ENCODE measurements around the gene TRUB2. TPM values are rescaled to one million over a fixed set of nuclear protein-coding genes. Genes with fewer than 3 reads are reported as not detected.
A peak's percentile ranks its signal among the peaks of the same experiment; 100 is the strongest.
"Not testable (repeated sequence)": the region's sequence is repeated elsewhere in the genome, so short reads cannot be mapped to it uniquely, and the experiment has no call there.

The TRUB2 gene
- total RNA-seq, 1 experiment from 2014 or later: 19.2 TPM

DNA sequence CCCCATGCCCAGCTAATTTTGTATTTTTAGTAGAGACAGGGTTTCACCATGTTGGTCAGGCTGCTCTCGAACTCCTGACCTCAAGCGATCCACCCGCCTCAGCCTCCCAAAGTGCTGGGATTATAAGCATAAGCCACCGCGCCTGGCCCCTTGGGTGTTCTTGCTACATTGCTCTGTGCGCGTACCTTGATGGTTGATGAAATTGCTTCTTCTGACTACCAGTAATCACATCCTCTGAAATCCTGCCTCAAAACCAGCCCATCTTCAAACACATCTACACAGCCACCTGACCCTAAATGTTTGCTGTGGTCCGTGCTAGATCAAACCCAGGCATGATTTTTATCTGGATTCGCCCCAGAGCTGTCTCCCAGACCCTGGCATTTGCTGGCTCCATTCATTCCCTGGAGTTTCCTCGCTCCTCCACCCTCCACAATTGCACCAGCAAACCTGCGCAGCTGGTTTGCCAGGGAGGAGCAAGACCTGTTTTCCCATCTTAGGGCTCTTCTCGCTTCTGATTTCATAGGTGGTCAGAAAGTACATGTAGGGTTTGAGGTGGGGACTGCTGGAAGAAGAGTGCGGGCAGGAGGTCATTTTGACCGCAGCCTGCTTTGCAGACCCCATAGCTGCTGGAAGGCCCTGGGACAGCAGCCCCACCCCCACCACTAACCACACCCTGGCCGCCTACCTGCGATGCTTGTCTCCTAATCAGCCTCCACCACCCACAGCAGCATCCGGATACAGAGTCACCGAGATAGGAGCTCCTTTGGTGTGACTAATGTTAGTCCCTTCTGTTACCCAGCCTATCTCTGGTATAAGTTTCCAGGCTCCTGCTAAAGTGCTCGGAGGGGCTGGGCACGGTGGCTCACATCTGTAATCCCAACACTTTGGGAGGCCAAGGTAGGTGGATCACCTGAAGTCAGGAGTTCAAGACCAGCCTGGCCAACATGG lies 23.4 kb downstream of the TRUB2 start:
- DNase-seq (ENCODE audit: low read depth): no peak

DNA sequence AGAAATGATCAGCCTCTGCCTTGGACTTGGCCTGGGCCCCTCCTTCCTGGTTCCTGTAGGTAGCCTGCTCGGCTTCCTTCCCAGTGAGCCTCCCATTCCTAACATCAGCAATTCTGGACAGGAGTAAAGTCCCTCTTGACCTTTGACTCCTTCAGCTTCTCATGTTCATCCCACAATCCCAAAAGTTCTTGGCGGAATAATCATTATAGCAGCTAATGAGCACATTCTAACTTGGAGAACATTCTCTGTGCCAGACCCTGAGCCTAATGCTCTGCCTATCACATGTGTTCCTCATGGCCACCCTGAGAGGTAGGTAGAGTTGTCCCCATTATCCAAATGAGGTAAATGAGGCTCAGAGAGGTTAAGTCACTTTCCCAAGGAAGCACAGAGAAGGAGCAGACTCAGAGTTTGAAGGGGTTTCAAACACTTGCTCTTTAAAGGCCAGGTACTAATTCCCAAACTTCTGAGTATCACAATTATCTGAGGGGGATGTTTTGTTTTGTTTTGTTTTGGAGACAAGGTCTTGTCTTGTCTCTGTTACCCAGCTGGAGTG lies 24.9 kb downstream of the TRUB2 start:
- no peak for DNase-seq (ENCODE audit: low read depth)

DNA sequence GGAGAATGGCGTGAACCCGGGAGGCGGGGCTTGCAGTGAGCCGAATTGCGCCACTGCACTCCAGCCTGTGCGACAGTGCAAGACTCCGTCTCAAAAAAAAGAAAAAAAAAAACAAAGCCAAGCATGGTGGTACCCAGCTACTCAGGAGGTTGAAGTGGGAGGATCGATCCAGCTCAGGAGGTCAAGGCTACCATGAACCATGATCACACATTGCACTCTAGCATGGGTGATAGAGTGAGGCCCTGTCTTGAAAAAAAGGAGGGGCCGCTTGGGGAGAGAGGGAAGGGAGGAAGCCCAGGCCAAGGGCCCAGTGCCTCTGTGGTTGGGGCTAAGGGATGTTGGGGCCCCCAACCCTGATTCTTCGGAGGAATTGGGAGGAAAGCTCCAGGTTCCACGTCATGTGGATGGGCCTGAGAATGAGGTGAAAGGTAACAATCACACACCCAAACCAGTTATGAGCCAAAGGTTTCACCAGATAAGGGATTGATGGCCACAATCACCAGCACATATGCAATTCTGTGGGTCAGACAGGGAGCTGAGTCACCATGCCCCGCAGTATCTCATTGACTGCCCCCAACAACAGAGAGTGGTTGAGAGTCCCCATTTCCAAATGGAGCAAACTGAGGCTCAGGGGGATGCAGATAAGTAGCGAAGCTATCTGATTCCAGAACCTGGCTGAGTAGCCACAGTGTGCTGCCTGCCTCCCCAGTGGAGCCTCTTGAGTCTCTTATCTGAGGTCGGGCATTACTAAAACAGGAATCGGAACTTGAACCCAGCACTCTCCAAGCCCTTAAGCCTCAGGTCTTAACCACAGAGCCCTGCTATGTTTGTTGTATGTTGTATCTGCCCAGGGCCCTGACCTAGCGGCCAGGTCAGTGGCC lies 25.7 kb downstream of the TRUB2 start:
- no peak for DNase-seq (ENCODE audit: low read depth)

DNA sequence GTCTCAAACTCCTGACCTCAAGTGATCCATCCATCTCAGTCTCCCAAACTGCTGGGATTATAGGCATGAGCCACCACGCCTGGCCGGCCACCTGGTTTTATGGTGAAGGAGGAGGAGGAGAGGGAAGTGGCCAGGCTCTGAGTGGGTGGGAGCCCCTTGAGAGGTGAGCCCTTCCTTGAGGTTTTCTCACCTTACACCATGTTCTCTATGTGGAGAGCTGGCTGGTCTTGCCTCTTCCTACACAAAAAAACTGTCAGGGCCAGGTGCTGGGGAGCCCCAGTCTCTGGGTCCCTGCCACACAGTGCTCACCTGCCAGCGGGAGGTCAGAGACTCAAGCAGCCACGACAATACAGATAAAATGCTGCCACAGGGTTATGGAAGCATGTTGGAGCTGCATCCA lies 28.1 kb downstream of the TRUB2 start:
- no peak for DNase-seq (ENCODE audit: low read depth)

DNA sequence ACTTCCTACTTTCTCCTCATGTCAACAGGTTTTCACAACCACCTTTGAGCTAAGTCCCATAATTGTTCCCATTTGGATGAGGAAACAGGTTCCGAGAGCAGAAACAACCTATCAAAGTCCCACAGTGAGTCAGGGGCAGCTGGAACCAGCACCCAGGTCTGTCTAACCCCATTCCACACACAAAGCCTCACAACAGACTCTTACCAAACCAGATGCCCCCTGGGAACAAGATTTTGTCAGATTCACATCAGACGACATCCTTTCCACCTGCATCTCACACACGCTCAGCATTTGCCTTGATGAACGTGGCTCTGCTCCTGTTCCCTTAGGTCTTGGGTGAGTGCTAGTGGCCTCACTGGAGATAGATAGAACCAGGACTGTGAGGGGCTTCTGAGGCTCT lies 29.2 kb downstream of the TRUB2 start:
- no peak for DNase-seq (ENCODE audit: low read depth)

DNA sequence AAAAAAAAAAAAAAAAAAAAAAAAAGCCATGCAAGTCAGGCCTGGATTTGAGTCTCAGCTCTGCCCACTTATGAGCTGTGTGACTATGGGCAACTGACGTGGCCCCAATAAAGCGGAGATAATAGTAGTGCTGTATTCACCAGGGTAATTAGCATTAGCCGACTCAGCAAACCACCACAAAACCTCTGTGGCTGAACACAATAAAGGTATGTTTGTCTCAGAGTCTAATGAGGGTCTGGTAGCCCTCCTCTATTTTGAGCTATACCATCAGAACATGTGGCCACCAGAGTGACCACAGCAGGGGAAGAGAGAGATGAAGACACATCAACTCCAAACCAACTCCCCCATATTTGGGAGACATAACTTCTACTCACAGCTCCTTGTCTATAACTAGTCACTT lies 30.2 kb downstream of the TRUB2 start:
- no peak for DNase-seq (ENCODE audit: low read depth)

DNA sequence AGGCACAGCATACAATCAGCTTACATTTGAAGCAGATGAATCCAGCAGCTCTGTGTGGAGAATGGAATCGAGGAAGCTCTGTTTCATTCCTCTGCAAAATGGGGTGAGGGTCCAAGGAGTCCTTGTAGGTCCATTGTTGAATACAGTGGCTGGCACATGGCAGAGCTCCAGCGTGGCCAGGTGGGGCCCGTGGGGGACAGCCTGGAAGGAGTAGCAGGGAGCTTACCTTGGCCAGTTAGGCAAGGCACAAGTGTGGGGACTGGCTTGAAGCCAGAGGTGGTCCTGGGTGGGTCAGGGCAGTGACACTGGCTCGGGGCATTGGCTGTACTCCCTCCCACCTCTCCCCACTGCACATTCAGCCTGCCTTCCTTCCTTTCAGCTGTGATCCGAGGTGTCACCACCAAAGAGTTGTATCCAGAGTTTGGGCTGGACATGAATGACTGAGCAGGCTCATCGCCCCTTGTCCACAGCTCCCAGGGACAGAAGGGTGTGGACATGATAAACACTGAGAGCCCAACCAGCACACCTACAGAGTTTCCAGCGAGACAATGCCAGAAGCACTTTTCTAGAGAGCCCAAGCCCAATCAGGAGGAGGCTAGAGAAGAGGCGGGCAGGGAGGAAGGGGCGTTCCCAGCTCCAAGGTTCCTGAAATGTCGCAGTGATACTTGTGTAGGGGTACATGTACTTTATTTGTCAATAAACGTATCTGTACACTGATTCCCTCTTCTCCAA lies 33.8 kb downstream of the TRUB2 start:
- DNase-seq (ENCODE audit: low read depth): no peak

DNA sequence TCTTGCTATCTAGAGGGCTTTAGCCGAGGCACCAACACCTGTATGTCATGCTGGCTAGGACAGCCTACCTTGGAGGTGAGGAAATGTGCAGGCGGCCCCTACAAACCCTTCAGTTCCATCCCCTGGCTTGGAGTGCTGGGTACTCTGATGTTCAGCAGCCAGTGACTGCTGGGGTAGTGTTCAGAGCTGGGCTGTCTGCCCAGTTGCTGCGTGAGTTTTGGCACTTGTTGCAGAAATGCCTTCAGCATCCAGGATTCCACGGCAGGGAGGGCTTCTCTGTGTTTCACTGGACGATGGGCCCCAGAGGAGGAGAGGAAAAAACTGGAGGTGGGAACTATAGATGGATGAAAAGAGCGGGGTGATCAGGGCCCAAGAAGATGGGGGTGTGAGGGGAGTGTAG lies 35.8 kb downstream of the TRUB2 start:
- DNase-seq (ENCODE audit: low read depth): no peak

DNA sequence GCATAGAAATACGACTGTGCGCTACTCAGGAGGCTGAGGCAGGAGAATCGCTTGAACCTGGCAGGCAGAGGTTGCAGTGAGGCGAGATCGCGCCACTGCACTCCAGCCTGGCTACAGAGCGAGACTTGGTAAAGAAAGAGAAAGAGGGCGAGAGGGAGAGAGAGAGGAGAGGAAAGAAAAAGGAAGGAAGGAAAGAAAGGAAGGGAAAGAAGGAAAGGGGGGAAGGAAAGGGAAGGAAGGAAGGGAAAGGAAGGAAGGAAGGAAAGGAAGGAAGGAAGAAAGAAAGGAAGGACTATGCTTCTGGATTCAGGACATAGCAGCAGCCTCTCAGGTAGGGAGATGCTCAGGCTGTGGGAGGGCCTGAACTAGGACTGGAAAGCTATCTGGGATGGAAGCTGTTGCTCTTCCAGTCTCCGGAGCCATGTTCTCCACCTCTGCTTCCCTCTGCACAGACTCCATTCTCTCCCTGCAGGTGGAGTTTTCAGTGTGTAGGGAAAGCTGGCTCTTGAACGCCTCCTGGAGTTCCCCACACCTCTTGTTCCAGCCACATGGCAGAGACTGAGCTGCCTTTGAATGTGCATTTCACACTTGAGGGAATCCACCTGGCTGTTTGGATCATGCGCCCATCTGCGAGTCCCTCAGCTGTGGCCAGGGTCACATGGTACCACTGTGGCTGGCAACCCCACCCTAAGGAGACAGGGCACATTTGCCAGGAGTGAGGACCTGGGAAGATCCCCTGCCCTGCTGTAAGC lies 37.0 kb downstream of the TRUB2 start:
- DNase-seq (ENCODE audit: low read depth): no peak

DNA sequence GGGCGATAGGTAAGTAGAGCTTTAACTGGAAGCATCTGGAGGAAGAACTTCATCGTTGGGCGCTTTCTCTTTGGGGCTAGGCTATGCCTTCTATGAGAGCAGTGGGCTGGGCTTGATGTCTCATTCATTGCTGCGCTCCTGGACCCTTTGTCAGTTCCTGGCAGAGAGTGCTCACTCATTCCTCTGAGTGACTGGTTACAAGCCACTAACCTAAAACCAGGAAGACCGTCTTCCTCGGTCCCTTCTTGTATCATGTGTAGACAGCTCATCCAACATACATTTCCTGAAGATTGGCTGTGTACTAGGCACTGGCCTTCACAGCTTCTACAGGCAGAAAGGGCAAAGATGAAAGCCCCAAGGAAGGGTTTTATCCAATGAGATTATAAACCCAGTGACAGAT lies 39.7 kb downstream of the TRUB2 start:
- DNase-seq (ENCODE audit: low read depth): no peak

DNA sequence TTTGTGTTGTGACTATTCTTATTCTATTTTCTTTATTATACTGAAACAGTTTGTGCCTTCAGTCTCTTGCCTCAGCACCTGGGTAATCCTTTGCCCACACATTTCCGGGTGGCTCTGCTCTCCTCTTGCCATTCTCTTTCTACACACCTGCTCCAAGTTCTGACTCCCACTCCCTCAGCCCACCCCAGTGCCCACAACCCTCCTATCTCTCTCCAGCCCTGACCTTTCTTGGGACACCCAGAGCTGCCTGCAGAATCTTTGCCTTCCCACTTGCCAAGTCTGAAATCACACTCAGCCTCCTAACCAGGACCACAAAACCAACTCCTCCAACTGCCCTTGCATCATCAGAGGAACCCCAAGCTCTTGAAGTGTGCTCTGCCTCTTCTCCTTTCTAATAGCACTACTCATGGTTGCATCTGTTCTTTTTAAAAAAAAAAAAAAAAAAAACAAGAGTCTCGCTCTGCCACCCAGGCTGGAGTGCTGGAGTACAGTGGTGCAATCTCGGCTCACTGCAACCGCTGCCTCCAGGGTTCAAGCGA lies 42.1 kb downstream of the TRUB2 start:
- DNase-seq (ENCODE audit: low read depth): no peak

DNA sequence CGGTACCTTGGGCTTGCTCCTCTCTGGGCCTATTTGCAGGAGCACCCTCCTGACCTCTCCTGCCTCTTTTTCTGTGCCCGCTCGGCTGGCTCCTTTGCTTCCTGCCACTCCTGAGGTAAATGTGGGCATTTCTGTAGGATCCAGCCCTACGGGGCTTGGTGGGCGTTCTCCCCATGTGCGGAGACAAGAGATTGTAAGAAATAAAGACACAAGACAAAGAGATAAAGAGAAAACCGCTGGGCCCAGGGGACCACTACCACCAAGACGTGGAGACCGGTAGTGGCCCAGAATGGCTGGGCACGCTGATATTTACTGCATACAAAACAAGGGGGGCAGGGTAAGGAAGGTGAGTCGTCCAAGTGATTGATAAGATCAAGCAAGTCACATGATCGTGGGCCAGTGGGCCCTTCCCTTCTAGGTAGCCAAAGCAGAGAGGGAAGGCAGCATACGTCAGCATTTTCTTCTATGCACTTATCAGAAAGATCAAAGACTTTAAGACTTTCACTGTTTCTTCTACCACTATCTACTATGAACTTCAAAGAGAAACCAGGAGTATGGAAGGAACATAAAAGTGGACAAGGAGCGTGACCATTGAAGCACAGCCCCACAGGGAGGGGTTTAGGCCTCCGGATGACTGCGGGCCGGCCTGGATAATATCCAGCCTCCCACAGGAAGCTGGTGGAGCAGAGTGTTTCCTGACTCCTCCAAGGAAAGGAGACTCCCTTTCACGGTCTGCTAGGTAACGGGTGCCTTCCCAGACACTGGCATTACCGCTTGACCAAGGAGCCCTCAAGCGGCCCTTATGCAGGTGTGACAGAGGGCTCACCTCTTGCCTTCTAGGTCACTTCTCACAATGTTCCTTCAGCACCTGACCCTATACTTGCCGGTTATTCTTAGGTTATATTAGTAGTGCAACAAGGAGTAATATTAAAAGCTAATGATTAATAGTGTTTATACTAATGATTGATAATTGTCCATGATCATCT lies 42.9 kb downstream of the TRUB2 start:
- DNase-seq (ENCODE audit: low read depth): not testable (repeated sequence)

DNA sequence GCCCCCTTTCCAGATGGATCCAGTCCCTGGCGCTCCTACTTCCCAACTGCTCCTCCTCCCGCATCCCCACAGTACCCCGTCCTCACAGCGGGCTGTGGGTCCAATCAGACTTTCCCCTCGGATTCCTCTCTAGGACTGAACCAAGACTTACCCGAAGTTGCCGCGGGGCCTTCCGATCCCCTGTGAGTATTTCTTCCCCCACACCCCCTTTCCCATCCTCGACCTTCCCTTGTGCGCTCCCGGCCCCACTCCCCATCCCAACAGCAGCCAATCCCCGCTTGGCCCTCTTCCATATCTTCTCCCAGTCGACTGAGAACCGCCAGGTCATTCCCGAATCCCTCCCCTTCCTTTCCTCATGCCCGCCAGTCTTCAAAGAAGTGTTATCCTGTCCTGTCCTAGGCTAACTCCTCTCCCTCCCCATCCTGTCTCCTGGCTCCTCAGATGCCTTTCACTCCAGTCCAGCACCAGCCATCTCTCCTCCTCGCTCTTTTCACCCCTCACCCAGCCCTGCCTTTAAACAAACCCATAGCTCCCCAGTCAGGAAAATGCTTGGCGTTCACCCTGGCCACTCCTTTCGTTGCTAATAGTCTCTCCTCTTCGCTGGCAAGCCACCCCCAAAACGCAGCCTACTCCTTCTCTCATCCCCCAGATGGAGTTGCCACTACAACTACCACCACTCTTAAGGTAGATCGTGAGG lies 45.5 kb downstream of the TRUB2 start:
- DNase-seq (ENCODE audit: low read depth): peak; percentile 55

DNA sequence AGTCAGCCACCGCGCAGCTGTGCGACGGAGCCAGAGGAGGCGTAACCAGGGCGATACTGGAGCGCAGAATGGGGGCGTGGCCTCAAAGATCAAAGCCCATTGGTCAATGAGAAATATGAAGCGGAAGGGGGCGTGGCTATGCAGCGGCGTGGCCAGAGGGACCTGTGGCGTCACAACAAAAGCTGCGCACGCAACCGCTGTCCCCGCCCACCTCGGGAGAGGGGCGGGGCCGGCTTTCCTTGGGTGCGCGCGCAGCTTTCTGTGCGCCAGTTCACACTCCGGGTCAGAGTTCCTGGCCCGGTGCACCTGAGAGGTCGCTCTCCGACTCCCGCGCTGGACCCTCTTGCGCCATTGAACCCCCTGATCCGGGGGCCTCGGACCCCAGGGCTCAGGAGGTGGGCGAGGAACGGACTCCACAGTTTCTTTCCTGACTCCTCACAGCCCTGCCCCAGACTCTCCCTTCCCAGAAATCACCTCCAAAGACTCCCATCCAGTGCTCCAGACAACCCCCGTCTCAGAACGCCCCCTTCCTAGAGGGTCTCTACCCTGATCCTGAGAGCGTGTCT lies 46.2 kb downstream of the TRUB2 start, which contains the start of gene SWI5:
Gene SWI5 (plus strand): TSS at position 269 of the 566 bp plus-strand sequence.
- peak; percentile 98 for DNase-seq (ENCODE audit: low read depth)

DNA sequence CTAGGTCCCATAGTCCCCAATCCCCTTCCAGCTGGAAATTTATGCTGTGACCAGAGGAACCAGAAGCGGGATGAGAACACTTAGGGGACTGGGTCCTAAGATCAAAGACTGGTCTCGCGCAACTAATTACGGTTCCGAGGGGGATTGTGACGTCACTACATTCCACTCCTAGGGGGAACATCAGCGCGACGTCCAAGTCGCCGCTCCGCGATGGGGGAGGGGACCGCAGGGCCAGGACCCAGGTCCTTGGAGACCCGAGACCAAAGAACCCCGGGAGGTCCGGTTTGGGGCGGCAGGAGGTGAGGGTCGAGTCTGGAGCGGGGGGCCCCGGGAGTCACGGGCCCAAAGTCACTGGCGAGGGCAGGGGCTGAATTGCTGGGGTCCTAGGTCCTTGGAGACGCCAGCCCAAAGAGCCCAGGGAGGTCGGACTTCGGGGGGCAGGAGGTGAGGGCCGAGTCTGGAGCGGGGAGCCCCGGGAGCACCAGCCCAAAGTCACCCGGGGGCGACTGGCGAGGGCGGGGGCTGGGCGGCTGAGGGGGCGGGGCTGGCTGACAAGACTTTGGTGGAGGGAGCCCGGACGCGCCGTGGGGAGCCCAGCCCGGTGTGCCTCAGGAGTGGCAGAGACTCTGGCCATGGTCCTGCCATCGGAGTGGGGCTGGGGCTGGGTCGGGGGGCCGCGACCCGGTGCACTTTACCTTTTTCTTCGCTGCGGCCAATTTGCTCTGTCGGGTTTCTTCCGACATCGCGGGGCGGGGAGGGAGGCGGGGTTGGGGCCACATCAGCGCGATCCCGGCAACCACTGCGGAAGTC lies 46.8 kb downstream of the TRUB2 start, which contains the start of gene GOLGA2:
Gene GOLGA2 (minus strand): TSS at position 810 of the 810 bp plus-strand sequence. CDS start 31 bp downstream, at position 779.
- DNase-seq (ENCODE audit: low read depth): peak; percentile 62

DNA sequence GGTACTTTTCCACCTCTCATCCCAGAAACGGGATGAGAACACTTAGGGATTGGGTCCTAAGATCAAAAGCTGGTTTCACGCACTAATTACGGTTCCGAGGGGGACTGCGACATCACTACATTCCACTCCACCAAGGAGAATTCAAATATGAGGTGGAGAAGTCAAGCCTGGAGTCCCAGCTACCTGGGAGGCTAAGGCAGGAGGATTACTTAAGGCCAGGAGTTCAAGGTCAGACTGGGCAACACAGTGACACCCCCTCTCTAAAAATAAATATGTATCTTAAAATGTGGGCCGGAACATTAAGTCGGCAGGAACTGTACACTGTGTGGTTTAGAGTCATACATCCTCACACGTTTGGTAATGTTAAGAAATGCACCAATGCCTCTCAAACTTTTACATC lies 48.0 kb downstream of the TRUB2 start:
- DNase-seq (ENCODE audit: low read depth): no peak

DNA sequence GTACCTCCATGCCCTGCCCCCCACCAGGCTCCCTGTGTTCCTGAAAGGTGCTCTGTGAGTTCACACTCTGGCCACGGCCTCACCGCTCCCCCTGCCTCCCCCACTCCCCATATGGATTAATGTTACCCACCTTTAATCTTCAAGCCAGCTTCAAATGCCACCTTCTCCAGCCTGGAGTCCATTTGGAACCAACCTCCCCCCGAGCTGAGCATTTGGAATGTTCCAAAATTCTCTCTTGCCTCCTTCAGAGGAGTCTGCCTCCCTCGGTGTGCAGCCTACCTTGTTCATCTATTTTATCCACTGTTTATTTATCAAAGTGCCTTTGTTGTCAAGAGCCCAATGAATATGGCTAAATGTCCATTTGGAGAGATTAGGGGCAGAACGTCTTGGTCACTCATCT lies 50.7 kb downstream of the TRUB2 start:
- no peak for DNase-seq (ENCODE audit: low read depth)

All from M059J (cell line).